ENCODE results near the gene LNPK.
"Not testable (repeated sequence)": the region's sequence is repeated elsewhere in the genome, so short reads cannot be mapped to it uniquely, and the experiment has no call there.

The LNPK gene

GRCh38 chr2:176001916-176002687 lies at the start of gene LNPK:
LNPK (minus strand) TSS chr2:176002267; CDS start chr2:175995584, 6,683 bp downstream.
- DNase-seq (ENCODE audit: low read depth, low spot score) = peak; percentile 25

GRCh38 chr2:176039375-176039774 lies 37.3 kb upstream of the LNPK start:
- no peak for DNase-seq (ENCODE audit: low read depth, low spot score)

GRCh38 chr2:176038694-176039093 lies 36.6 kb upstream of the LNPK start:
- no peak for DNase-seq (ENCODE audit: low read depth, low spot score)

GRCh38 chr2:176035013-176035691 lies 33.1 kb upstream of the LNPK start:
- no peak for DNase-seq (ENCODE audit: low read depth, low spot score)

- no peak for DNase-seq (ENCODE audit: low read depth, low spot score)
Observed at GRCh38 chr2:176027806-176028205, 25.7 kb upstream of the LNPK start.

- DNase-seq (ENCODE audit: low read depth, low spot score) = no peak
Observed at GRCh38 chr2:176025932-176026331, 23.9 kb upstream of the LNPK start.

- no peak for DNase-seq (ENCODE audit: low read depth, low spot score)
Observed at GRCh38 chr2:176024083-176024482, 22.0 kb upstream of the LNPK start.

- DNase-seq (ENCODE audit: low read depth, low spot score) = no peak
Observed at GRCh38 chr2:176022048-176022447, 20.0 kb upstream of the LNPK start.

- no peak for DNase-seq (ENCODE audit: low read depth, low spot score)
Observed at GRCh38 chr2:176020400-176020799, 18.3 kb upstream of the LNPK start.

- no peak for DNase-seq (ENCODE audit: low read depth, low spot score)
Observed at GRCh38 chr2:176018708-176019107, 16.6 kb upstream of the LNPK start.

- no peak for DNase-seq (ENCODE audit: low read depth, low spot score)
Observed at GRCh38 chr2:176009445-176009844, 7.4 kb upstream of the LNPK start.

- DNase-seq (ENCODE audit: low read depth, low spot score) = no peak
Observed at GRCh38 chr2:176004934-176005333, 2.9 kb upstream of the LNPK start.

- no peak for DNase-seq (ENCODE audit: low read depth, low spot score)
Observed at GRCh38 chr2:176003958-176004357, 1.9 kb upstream of the LNPK start.

GRCh38 chr2:176002688-176003210 lies 682 bp upstream of the LNPK start:
- DNase-seq (ENCODE audit: low read depth, low spot score) = no peak

- no peak for DNase-seq (ENCODE audit: low read depth, low spot score)
Observed at GRCh38 chr2:176001281-176001915, 669 bp downstream of the LNPK start.

GRCh38 chr2:175999283-175999819 lies 2.7 kb downstream of the LNPK start:
- DNase-seq (ENCODE audit: low read depth, low spot score) = no peak

GRCh38 chr2:175990099-175990498 lies 12.0 kb downstream of the LNPK start:
- DNase-seq (ENCODE audit: low read depth, low spot score) = no peak

GRCh38 chr2:175987126-175987525 lies 14.9 kb downstream of the LNPK start:
- DNase-seq (ENCODE audit: low read depth, low spot score) = not testable (repeated sequence)

- no peak for DNase-seq (ENCODE audit: low read depth, low spot score)
Observed at GRCh38 chr2:175984846-175985245, 17.2 kb downstream of the LNPK start.

GRCh38 chr2:175981551-175981950 lies 20.5 kb downstream of the LNPK start:
- DNase-seq (ENCODE audit: low read depth, low spot score) = no peak

GRCh38 chr2:175976391-175977157 lies 25.5 kb downstream of the LNPK start:
- DNase-seq (ENCODE audit: low read depth, low spot score) = no peak

Data from iPS DF 19.7 (cell line).